NCI-H187 (cell line): ENCODE measurements around the gene TRHDE.
"Not testable (repeated sequence)": the region's sequence is repeated elsewhere in the genome, so short reads cannot be mapped to it uniquely, and the experiment has no call there.

Experiments
- DNase-seq, 2 experiments: peaks; one replicate each; lab custom pipeline; 2025; lab: John Stamatoyannopoulos, UW

Gene TRHDE

DNA sequence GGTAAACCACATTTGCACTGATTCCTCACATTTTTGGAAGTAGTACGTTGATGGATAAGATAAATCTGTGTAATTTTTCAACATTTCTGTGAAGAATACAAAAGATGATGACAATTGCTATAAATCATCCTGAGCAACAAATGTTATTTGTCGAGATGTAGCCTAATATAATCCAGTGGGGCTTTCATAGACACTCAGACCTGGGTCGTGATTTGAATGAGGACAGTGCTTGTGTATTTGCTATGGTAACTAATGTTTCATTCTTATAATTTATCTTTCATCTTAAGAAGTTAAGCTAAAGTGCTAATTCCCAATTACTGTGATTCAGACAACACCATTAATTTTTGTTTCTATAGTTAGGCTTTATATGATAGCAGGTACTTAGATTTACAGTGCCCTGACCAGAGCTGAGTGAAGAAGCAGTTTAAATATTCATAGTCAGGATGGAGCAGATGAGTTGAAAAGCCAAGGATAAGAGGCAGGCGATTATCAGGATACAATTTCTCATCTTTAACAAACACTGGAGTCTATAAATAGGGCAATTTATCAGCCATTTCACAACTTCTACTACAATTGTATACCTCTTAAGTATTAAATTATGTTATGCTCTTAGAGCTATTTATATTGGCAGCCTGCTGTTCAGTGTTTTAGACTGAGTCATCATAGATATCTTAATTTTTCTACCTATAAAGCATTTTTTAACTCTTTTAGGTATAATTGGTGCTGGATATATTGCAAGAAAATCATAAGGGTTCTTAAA lies 359.9 kb downstream of the TRHDE start:
- DNase-seq: no peak

DNA sequence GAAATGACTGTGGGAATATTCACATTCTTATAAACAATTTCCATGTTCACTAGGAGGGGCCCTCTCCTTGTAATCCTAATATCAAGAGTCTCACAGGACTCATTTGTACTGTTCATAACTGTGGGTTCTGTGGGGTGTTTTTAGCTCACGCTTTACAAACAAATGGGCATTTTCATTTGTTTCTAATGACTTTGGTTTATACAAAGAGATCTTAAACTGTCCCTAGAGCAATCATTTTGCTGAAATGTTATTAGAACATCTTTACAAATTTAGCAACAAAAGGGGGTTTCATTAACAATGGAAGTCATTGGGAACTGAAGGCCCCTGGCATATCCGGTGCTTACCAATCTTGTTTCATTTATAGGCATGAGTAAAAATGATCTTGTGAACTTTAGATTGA lies 370.5 kb downstream of the TRHDE start:
- no peak for DNase-seq

DNA sequence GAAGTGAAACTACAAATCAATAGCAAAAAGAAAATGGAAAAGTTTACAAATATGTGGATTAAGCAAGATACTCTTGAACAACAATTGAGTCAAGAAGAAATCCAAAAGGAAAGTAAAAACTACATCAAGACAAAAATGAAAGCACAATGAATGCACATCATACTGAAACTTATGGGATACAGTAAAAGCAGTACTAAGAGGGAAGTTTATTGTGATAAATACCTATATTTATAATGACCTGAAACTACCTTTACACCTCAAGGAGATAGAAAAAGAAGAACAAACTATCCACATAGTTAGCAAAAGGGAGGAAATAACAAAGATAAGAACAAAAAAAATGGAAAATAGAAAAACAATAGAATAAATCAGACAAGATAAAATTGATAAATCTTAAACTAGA lies 375.0 kb downstream of the TRHDE start:
- no peak for DNase-seq

DNA sequence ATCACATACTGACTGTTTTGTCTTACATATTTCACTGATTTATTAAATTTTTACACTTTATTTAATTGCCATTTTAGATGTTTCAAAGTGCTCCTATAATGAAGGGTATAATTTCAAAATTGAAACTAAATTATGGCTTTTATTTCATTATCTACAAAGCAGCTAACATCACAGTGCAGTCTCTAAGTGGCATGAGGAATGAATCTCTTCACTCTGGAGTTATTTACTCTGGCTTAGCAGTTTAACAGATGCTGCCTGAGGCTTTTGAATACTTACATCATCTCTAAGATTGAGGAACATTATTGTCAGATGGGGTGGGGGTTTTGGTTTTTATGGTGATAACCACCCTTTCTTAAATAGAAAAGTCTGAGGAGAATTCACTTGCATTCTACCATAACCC lies 386.4 kb downstream of the TRHDE start:
- no peak for DNase-seq

DNA sequence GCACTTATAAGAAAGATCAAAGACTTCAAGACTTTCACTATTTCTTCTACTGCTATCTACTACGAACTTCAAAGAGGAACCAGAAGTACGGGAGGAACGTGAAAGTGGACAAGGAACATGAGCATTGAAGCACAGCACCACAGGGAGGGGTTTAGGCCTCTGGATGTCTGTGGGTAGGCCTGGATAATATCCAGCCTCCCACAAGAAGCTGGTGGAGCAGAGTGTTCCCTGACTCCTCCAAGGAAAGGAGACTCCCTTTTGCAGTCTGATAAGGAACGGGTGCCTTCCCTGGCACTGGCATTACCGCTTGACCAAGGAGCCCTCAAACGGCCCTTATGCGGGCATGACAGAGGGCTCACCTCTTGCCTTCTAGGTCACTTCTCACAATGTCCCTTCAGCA lies 388.0 kb downstream of the TRHDE start:
- not testable (repeated sequence) for DNase-seq

DNA sequence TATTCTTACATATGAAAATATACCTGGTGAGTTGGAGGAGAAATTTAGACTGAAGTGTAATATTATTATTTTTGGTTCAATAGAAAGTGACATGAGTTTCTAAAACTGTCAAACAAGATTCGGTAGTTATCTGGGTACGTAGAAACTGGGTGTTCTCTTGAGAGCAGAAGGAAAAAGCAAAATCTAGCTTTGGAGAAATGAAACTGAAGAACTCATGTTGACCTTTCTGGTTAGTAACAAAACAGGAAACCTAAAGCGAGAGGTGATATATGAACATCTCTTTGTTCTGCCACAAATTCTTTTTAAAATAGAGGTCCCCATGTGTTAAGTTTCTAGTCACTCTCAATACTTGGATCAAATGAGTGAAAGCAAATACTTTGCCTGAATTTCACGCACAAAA lies 401.7 kb downstream of the TRHDE start:
- no peak for DNase-seq

DNA sequence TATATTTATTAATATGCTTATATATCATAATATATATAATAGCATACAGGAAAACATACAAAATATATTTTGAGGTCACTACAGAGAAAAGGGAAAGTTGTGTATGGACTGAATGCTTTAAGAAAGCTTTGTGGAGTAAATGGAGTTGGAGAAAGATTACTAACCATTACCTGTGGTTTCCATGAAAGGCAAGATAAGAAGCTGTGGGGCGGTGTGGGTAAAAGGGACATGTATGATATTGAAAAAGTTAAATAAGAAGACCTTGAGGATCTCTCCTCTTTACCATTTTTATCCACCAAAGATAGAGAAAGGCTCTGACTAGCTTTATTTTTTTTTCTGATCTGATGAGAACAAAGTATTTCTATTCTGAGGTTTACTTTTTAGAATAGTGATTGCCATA lies 404.4 kb downstream of the TRHDE start:
- DNase-seq: no peak

DNA sequence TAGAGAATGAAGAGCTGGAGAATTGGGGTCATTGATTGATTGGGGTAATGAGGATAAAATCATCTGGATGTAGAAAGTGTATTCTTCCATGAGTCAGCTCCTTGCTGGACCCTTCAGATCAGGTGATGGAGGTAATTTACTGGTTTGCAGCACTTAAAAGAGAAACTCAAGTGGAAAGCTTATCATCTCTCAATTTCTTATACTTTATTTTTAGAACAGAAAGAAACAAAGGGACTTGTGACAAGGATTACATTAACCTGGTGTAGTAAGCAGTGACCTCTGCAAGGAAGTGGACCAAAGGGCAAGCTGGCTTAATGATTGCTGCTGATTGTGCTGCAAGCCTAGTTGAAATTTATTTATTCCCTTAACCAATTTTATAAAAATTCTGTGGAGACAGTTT lies 405.0 kb downstream of the TRHDE start:
- no peak for DNase-seq

DNA sequence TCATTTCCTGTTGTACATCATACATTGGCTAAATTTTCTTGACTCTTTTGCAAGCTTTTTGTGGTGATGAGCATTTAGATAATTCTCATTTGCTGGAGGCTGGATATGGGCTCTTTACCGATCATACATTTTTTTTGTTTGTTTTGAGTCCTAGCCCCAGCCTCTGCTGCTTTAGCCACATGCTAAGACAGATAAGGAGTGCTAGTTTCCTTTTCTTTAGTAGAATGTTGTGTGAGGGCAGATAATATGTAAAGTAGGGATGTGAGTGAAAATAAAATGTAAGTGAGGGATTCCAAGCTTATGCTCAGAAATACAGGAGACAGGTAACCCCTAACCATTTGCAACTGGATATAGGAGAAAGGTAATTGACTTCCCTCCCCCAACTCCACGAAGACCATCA lies 405.7 kb downstream of the TRHDE start:
- no peak for DNase-seq

DNA sequence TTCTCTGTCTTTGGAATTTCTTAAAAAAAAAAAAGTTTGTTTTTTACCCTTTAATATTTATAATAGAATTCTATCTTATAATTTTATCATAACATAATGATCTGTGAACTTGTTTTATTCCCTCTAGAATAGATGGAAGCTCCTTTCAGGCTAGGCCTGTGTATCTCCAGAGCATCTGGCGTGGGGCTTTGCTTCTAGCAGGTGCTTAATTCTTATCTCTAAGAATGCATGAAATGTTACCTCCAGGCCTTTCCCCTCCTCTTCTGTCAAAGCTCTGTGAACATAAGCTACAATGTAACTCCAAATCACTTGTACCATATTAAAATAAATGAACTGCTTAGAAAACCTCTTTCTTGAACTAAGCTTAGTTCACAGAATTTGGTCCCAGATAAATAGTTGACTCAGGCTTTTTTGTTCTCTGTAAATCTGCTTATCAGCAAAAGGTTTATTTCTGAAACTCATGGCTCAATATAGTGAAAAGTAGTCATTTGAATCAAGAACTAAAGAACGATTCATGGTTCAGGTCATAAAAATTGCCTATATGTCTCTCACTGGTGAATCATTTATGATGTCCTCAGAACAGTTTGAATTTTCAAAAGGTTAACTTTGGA lies 407.1 kb downstream of the TRHDE start:
- DNase-seq: no peak

DNA sequence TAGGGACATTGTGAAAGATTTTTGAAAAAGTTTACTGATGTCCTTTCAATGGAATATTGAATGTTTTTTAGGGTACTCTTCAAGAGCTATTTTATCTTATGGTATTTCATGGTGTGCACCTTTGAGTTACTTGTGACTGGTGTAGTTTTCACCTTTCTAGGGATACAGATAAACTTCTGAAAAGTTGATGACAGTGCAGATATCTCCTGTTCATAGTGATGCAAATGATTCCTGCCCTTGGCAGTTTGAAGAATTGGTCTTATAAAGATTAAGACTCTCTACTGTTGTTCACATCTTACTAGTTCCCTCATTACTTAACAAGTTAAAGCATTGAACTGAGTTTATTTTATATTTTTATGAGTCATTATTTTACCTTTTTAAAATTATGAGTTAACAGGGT lies 408.9 kb downstream of the TRHDE start:
- DNase-seq: no peak

DNA sequence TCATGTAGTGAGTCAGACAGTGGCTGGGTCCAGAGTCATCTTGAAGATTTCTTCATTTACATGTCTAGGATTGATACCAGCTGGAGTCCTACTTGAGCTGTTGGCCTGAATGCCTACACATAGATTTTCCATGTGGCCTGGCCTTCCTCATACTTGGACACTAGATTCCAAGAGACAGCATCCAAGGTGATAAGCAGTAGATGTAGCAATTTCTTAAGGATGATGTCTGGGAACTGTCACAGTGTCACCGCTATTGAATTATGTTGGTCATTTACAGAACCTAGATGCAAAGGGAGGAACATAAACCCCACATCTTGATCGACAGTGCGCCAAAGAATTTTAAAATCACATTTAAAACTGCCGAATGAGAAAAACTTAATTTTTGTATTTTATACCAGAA lies 412.3 kb downstream of the TRHDE start:
- DNase-seq: no peak

DNA sequence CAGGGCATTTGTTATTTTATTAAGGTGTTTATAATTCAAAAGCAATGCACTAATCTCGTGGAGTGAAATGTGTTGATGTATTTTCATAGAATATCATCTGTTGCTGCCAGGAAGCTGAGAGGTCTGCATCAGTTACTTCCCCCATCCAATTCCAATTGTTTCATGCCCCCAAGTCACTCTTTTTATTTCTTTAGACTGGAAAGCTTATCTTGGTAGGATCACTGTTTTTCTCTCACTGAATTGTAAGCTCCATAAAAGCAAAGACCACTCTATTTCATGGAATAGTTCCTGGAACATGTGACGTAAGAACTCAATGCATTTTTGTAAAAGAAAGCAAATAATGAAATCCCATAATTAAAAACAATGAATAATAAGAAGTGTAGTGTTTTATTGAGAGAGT lies 420.2 kb downstream of the TRHDE start:
- no peak for DNase-seq

DNA sequence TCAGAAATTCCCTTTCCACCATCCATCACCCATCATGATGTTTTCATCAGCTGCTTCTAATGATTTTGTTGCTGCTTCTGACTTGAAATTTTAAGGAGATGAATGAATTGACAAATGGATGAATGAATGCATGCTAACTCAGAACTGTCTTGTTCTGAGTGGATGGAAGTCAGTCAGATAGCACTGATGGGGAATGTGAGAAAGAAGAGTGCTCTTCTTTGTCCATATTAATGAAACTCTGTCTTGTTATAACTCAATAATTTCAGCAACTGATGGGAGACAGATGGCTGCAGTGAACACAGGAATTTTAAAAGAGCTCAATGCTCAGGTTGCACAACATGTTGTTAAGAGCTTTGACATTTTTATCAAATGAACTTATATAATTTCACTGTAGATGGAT lies 422.0 kb downstream of the TRHDE start:
- no peak for DNase-seq

DNA sequence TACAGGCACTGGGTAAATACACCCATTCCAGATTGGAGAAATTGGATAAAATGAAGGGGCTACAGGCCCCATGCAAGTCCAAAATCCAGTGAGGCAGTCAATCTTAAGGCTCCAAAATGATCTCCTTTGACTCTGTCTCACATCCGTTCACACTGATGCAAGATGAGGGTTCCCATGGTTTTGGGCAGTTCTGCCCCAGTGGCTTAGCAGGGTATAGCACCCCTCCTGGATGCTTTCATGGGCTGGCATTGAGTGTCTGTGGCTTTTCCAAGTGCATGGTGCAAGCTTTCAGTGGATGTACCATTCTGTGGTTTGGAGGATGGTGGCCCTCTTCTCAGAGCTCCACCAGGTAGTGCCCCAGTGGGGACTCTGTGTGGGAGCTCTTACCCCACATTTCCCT lies 427.2 kb downstream of the TRHDE start:
- no peak for DNase-seq

DNA sequence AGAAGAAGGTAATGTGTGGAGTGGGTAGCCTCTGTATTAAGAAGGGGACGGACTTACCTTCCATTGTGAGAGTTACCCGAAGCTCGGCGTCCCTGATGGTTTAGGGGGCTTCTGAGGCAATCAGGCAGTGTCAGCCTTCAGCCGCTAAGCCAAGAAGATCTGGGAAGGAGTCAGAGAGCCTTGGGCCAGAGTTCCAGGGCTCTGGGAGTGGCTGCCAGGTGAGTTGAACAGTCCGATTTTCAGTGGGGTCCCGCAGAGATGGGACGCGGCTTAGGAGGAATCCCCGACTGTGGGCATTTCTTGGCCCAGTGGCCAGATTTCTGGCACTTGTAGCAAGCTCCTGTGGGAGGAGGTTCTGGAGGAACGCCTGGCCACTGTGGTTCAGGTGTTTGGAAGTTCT lies 439.9 kb downstream of the TRHDE start:
- not testable (repeated sequence) for DNase-seq

DNA sequence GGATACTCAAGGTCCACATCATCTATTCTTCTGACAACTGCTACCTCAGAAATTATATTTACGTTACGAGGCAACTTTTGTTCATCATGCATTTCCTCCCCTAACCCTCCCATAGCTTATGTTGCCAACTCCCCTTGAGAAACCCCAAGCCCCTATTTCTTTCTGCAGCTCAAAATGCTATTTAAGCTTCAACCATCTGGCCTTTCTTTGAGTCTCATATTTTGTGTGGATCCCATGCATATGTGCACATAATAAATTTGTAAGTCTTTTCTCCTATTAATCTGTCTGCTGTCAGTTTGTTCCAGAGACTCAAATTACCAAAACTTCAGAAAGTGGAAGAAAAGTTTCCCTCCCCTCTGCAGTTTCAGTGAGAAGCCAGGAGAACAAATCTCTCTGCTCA lies 444.1 kb downstream of the TRHDE start:
- DNase-seq: no peak

DNA sequence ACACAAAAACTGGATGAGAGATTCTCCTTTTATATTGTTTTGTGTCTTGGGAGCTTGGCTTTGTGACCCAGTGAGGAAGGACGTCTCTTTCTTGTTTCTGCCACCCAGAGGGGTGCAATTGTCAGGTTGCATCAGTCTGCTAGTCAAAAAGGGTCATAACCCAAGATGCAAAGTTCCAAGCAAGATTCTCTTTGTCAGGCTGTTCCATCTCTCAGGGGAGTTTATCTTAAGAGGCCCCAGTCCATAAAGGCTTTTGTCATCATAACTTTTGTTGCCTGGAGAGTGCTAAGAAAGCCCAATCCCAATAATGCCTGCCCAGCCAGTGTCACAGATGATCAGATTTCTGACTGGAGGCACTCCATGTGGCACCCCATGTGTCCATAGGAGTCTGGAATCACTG lies 444.9 kb downstream of the TRHDE start:
- DNase-seq: no peak
